Activated T-cell treated with anti-CD3 and anti-CD28 coated beads for 1 hour (primary cell): ENCODE data around the gene CCDC68.
"Not testable (repeated sequence)": the region's sequence is repeated elsewhere in the genome, so short reads cannot be mapped to it uniquely, and the experiment has no call there.

ENCODE experiments used
- DNase-seq: peaks from one replicate; pipeline ENCODE4 v3.0.0-alpha.2; 2020; ENCODE audit warnings: low read depth

CCDC68 gene

GRCh38 chr18:54875063-54875462 is 84.2 kb downstream of the CCDC68 start:
- DNase-seq: no peak

- DNase-seq: no peak
Measured at GRCh38 chr18:54873884-54874255, 85.4 kb downstream of the CCDC68 start.

DNA sequence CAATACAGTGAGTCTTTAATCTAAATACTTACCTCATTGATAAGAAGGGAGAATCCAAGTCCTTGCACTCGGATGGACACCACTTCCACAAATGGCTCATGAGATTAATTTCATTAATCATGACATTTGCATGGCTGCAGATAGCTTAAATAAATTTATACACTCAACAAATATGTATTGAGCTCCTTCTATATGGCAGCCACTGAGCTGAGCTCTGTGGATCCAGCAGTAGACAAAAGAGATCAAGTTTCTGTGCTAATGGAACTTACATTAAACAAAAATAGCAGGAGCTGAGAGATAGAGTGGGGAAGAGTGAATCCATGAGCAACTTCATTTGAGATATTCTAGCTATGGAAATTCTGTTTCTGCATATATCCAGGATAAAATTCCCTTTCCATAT is 86.6 kb downstream of the CCDC68 start:
- DNase-seq: no peak

DNA sequence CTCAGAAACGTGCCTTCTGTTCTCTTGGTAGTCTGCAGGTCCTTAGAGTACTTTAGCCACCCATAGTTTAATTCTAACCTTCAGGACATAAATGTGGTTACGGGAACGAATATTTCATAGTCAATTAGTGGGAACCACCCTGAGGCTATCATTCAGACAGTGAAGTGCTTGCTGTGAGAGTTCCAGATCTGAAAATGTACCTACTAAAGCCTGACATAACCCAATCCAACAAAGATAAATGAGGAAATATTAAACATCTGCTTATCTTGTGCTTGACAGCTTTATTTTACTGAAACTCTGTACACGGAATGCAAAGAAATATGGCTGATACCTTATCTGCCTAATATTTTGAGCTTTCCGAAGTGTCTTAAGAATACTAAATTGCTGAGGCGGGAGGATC is 88.0 kb downstream of the CCDC68 start:
- no peak for DNase-seq

DNA sequence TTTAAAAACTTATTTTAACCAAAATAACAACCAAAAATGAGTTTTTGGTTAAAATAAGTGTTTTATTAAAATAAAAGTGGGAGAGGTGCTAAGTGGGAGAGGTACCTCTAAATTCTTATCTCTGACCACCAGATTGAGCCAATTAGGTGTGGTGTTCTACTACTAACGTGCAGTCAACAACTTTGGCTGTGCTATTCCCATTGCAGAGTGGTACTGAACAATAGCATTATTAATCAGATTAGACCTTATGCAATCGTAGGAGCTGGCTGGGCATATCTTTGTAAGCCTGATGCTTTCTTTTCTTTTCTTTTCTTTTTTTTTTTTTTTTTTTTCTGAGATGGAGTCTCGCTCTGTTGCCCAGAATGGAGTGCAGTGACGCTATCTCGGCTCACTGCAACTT is 92.1 kb downstream of the CCDC68 start:
- DNase-seq: no peak

DNA sequence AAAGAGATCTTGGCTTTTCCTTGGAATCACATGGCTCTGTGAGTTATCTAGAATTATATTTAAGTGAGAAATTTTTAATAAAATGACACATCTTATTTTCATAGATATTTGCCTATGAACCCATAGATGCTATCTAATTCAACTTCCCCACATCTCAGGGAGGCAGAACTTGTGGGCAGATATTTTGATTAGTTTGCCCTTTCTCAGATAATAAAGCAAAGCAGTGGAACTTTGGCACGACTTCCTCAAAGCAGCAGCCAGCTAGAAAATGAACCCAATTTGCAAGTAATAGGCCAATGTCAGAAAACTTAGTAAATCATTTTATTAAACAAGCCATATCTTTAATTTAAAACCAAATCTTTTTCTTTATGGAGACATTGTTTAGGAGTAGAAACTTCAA is 98.3 kb downstream of the CCDC68 start:
- DNase-seq: no peak

DNA sequence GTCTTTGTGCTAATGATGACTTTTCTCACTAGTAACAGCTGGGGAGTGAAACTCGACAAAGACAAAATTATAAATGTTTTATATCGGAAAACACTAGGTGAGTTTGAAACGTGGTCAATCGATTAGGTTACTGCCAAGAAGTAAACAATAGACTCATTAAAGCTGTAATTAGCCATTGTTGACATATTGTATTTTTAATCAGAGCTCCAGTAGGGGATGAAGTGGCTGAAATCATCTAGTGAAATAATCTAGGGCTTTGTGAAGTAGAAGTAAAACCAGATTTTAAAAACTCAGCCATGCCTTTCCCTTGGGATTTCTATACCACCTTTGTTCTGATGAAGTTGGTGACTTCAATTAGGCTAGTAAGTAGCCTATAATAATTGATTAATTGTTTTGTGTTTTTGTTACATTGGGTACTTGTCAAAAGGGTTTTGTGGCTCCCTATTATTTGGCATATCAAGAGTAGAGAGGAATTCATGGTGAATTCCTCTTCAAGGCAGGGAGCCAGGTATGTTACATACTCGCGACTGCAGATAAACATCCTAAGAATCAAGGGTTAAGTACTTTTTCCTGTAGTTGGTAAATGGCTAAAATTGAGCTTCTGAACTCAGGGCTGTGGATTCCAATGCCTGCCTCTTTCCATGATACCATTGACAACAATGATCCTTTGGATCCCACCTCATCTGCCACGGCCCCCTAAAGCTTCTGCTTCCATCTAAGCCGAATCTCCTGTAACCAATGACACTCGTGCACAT is 99.4 kb downstream of the CCDC68 start:
- DNase-seq: no peak

GRCh38 chr18:54857499-54857898 is 101.8 kb downstream of the CCDC68 start:
- DNase-seq: no peak

GRCh38 chr18:54856105-54856646 is 103.1 kb downstream of the CCDC68 start:
- no peak for DNase-seq

DNA sequence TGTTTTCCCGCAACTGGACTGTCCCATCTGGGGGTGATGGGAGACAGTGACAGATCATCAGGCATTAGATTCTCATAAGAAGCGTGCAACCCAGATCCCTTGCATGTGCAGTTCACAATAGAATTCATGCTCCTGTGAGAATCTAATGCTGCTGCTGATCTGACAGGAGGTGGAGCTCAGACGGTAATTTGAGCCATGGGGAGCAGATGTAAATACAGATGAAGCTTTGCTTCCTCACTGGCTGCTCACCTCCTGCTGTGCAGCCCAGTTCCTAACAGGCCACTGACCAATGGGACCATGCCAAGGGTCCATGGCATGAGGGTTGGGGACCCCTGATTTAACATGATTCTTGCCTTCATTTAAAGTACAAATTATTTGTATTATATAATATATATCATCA is 104.2 kb downstream of the CCDC68 start:
- DNase-seq: not testable (repeated sequence)

GRCh38 chr18:54852780-54853675 is 106.2 kb downstream of the CCDC68 start:
- DNase-seq: no peak
